HG03060 (cell line): ENCODE results near the gene NCOA7.
A peak's percentile ranks its signal among the peaks of the same experiment; 100 is the strongest.
"Not testable (repeated sequence)": the region's sequence is repeated elsewhere in the genome, so short reads cannot be mapped to it uniquely, and the experiment has no call there.

ENCODE experiments used
- ATAC-seq: cut with Tn5 transposase; IDR thresholded peaks from one replicate; pipeline ENCODE4 v1.9.1; 2021; ENCODE audit warnings: low read depth, moderate number of reproducible peaks; ENCODE audit not compliant: unreplicated experiment

The NCOA7 gene

DNA sequence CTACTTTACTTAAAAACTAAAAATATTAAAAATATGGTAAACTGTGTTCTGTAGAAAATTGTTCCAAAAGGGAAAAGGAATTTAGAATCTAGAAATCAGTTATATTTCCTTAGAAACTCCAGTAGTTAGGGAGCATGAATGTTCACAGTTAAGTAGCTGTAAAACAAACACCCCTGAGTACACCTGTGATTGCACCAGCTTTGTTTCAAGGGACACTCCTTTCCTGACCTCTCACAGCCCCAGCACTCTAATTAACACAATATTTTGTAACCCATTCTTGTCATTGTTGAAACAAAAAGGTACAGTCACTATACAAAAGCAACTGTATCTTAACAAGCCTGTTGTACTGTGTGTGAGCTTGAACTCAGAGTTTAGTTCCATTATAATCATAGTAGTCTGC is 72.3 kb downstream of the NCOA7 start:
- no peak for ATAC-seq

DNA sequence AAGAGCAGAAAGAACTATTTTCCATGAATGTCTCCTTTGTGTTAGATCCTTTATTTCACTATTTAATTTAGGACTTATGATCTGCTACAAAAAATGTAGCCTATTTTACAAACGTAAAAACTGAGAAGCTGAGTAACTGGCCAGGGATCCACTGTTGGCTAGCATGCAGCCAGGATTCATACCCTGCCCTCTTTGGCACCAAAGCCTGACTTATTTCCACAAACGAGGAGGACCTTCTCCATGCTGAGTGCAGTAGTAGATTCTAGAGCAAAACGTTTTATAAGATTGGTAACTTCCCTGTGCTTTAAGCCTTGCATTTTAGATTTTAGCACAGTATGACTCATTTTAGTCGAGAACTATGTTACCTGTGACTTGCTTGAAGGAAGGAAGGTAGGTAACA is 74.3 kb downstream of the NCOA7 start:
- no peak for ATAC-seq

DNA sequence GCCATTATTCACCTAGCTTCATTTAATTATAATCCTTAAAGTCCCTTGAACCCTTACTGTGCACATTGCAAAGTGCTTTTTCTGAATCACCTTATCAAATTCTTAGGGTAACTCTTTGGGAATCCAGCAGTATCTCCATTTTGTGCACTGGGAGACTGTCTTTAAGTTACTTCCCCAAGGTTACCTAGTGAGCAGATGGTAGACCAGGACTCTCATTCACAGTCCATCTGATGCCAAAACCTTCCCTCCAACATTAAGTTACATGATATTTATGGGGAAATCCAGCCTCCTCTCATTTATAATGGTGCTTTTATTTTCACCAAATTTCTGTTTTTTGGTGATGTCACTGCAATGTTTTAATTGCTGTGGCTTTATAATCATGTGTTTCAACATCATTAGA is 75.7 kb downstream of the NCOA7 start:
- no peak for ATAC-seq

DNA sequence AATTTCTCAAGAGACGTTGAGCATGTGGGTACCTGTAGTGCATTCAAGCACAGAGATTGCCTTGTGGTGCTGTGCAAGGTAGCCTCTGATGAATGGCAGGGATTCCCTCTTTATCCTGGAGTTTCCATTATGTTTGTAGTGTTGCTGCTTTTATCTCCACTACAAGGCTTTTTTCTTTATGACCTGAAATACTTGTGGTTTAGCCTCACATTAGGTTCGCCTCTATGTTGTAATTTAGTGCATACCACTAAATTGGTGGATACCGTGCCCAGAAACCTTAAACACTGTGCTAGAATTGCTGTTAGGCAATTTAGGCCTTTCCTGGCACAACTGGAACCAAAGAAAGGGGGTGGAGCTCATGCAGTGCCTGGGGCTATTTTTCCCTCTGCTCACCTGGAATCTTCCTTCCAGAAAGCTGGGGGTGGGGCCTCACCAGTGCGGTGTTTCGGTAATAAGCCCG is 76.8 kb downstream of the NCOA7 start:
- ATAC-seq: no peak

DNA sequence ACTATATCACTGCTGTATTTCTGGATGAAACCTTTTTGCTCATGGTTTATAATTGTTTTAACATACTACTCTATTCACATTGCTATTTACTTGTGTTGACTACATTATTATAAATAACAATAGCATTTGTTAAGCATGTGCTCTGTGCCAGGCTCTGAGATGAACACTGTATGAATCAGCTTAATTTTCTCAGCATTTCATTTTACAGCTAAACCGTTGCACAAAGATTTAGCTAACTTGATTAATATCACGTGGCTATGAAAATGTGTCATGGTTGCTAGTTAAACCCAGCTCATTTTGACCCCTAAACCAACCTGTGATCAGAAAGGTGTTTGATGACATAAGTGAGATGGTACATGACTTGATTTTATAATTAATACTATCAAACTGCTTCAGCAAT is 77.5 kb downstream of the NCOA7 start:
- ATAC-seq: no peak

DNA sequence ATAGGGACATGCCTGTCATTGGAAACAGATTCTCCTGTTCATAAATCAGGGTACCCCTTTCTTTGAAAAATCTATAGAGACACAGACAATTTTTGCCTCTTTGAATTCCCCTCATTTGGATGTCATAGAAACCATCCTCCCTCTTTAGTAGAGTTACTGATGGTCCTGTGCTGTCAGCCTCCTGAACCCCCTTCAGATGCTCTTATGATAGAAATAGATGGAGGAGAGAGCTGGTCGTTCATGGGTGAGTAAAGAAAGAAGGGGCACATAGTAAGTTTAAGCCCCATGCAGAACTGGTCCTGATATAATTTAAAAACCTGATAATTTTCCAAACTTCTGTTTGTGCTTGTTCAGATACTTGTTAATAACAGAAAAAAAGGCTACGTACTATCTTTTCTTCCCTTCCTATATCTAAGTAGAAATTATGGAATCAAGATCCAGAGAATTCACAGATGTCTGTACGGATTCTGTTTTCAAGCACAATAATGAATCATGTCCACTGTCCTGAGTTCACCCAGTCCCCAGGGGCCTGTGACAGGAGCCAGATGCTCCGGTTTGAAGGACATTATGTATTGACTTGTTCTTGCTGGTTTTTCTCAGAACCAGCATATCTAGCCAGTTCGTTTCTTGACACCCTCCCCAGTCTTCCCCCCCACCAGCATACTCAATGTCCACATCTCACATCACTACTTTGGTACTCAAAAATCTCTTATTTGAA is 78.1 kb downstream of the NCOA7 start:
- no peak for ATAC-seq

DNA sequence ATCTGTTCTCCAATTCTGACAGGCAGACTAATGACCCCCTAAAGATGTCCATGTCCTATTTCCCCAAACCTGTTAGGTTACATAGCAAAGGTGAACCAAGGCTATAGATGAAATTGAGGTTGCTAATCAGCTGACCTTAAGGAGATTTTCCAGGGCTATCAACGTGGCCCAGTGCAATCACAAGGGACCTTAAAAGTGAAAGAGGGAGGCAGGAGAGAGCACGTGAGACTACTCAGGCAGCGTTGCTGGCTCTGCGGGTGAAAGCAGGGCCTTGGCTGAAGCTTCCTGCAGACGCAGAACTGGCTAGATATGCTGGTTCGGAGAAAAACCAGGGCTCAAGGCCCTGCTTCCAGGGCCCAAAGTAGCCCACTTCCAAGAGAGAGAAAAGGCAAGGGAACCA is 78.7 kb downstream of the NCOA7 start:
- no peak for ATAC-seq

DNA sequence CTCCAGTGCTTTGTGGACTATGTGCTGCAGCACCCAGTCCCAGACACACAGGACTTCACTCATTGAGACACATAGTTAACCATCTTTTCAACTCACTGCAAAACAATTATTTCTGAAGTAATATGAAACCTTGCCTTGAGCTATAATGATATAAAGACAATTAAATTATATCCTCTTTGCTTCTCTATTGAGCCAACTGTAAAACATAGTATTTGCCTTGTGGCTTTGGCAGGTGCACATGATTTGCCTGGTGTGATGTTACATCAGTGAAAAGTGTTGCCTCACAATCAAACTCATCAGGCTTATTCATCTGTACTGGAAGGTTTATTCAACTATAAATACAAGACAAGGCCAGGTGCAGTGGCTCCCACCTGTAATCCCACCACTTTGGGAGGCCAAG is 80.6 kb downstream of the NCOA7 start:
- ATAC-seq: no peak

DNA sequence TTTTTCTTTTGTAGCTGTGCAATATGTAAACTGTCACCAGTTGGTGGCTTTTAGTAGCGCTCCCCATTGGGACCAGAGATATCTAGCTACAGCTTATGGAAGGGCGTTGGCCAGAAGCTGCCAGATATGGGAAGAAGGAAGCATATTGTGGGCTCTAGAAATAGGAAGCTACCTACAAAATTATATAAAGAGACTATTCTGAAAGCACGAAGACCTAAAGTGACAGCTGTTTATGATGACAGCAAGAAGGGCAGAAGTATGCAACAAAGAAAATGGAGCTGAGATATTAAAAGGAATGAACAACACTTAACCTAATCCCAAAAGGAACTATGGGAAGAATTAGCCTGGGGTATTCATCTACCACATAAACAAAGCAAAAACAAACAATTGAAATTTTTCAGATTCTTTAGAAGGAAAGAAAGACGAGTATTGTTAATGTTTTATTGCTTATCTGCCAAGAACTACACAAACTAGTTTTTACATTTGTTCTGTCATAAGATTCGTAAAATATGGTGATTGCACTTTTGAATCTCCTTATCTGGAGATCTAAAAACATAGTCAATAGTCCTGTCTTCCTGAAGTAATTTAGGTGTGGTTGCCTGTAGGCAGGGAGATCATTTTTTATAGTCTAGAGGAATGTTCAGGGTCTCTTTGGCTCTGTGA is 81.6 kb downstream of the NCOA7 start:
- no peak for ATAC-seq

DNA sequence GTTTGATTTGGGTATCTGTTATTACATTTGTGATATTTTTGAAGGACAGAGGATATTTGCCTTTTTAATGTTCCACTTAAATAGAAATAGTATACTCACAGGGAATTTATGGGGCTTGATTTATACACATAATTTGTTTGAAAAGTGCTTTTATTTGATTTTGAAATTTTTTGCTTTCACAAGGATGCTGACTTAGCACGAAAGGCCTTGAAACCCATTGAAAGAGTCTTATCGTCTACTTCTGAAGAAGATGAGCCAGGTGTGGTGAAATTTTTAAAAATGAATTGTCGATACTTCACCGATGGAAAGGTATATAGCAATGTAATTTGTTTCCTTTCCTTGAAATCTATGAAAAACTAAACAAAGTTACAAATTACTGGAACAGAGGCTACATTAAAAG is 91.5 kb downstream of the NCOA7 start:
- ATAC-seq: no peak

DNA sequence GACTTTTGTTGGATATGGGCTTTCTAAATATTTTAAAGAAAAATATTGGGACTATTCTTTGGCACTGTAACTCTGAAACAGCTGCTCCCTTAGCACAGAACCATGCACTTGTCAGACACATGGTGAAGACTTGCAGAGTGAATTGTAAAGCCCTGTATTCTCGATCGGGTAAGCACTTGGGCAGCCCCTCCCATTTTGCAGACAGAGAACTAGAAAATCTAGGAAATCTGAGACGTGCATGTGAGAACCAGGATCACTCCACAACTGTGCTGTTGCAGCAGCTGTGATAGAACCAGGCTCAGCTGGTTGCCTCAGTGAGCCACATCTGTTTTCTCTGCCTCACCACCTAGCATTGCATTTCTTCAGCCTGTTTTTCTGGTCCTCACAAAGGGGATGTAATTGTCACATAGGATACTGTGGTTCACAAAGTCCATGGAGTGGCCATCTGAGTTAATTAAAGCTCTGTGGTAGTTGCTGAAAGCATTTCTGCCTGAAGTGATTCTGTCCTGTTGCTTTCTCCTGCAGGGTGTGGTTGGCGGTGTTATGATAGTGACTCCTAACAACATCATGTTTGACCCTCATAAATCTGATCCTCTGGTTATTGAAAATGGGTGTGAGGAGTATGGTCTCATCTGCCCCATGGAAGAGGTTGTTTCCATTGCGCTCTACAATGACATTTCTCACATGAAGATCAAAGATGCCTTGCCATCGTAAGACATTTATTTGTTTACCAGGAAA is 94.0 kb downstream of the NCOA7 start:
- ATAC-seq: no peak

DNA sequence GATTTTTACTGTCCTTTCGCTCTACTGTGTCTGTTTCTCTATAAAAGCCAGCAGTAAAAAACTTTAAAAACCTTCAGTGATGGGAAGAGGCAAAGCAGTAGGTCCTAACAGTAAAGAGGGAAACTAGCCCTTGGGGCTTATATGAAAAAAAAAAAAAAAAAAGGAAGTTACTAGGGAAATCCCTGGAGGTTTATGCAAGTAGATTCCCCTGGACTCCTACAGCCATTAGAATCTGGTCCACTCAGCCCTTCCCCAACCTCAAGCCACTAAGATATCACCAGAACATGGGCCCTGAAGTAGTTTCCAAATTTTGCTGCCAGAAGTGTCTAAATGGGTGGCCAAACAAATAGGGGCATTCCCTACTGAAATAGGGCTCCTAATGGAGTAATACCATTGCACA is 95.3 kb downstream of the NCOA7 start:
- no peak for ATAC-seq

DNA sequence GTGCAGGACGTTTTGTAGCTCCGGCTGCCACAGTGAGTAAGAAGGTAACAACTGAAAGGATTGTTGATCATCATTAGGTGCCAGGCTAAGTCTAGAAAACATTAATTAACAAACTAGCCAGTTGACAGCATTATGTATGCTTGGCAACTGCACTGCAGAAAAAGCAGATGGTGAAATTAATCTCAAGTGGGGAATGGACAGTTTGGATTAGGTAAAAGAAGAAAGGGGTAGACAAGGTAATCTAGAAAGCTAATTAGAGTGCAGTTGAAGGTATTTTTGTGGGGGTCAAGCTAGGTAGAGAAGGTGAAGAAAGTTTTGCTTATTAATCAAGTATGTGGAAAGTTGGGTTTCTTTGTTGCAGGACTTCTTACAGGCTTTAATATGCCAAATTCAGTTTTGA is 96.2 kb downstream of the NCOA7 start:
- no peak for ATAC-seq

DNA sequence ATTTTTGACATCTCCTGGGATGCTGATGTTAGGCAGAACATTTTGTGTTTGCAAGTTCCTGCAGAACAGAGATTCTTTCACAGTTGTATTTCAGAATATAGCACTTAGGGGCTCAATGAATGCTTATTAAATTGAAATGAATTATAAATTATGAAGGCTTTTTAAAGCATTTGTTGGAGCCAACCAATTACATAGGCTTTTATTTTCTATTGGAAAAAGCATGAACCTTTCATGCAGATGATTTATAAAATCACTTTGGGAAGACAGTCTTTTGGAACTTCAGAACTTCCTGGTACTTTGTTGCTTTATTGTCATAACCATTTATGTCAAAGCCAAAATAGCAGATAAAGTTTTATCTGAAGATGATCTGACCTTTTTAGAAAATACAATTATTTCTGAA is 96.6 kb downstream of the NCOA7 start:
- ATAC-seq: no peak

DNA sequence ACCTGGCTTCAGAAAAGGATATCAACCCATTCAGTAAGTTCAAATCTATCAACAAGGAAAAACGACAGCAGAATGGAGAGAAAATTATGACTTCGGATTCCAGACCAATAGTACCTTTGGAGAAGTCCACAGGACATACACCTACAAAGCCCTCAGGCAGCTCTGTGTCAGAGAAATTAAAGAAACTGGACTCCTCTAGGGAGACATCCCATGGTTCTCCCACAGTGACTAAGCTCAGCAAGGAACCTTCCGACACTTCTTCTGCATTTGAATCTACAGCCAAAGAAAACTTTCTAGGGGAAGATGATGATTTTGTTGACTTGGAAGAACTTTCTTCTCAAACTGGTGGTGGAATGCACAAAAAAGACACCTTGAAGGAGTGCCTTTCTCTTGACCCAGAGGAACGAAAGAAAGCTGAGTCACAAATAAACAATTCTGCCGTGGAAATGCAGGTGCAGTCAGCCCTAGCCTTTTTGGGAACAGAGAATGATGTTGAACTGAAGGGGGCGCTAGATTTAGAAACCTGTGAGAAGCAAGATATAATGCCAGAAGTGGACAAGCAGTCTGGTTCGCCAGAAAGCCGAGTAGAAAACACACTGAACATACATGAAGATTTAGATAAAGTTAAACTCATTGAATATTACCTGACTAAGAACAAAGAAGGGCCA is 98.4 kb downstream of the NCOA7 start:
- no peak for ATAC-seq

DNA sequence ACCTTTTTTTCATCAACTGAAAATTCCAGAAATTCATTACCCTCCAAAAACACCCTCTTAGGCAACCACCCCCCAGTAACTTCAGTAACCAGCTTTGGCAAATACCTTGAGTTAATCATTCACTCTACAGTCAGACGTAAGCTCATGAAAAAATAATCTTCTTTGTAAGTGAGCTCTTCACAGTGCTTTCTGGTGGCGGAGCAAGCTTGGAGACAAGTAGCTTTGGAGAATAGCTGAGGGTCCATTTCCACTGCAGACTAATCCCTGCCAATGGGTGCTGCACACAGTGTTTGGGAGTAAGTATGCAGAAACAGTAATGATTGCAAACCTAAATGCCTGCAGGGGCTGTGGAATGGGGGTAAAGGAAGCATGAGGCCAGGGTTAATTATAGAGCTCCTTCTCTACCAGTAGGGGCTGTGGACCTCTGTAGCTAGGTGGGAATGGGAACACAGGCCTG is 109.0 kb downstream of the NCOA7 start:
- no peak for ATAC-seq

DNA sequence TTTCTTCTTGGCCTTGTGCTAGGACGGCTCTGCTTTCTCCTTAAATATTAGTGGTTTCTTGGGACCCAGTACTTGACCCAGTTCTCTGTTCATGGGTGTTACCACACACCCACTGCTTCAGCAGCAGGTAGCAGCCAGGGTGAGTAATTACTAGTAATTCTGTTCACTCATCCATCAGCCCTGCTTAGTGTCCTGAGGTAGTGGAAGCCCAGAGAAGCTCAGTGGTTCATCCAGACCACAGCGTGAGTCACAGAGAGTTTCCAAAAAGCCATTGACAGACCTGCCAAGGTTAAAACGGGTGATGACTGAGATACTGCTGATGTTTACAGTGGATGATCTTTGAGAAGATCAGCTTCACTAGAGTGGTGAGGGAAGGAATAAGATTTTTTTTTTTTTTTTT is 114.1 kb downstream of the NCOA7 start:
- peak; percentile 76 for ATAC-seq

DNA sequence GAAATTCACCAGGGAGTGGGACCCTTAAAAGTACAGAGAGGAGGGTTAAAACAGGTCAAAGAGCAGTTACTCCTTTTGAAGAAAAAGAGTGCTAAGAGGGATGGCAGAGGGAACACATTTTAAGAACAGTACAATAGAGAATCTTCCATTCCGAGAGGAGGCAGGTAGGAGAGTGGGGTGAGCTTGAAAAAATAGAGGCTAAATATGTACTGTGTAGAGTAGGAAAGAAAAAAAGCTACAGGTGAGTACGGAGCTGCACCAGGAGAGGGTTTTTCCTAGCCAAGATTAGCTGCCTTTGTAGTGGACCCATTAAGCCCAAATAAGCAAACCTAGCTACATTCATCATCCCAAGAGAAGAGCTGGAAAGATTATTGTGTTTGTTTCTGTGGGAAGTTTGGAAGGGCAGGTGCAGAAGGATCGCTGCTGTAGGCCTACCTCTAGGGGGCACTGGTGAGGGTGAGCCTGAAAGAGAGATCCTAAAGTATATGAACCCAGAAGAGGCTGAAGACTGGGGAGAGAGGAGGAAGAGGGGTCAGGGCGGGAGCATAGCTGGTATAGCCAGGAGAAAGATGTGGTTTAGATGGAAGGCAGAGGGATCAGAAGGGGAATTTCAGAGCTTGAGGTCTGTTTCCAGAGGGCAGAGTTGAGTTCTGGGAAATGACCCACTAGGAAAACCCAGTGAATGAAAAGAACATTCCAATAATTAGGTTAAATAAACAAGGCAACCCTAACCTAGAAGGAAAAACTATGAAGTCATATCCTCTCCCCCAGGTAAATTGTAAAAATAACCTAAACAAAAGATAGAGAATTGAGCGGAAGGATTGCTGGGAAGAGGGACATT is 115.6 kb downstream of the NCOA7 start:
- no peak for ATAC-seq

DNA sequence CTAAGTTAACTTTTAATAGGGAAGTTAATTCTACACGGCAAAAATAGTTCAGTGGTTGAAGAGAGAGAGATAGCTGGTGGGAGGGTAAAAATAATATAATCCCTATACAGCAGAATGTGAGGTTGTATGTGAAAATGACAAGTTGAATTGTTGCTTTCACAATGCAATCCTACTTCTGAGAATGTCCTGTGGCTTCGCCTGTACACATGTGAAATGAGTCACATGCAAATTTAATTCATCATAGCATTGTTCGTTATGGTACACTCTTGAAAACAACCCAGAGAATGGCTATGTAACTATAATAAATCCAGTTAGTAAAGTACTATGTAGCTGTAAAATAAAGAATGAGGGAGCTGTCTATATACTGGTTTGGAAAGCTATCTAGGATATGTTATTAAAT is 119.8 kb downstream of the NCOA7 start:
- peak; percentile 100 for ATAC-seq

DNA sequence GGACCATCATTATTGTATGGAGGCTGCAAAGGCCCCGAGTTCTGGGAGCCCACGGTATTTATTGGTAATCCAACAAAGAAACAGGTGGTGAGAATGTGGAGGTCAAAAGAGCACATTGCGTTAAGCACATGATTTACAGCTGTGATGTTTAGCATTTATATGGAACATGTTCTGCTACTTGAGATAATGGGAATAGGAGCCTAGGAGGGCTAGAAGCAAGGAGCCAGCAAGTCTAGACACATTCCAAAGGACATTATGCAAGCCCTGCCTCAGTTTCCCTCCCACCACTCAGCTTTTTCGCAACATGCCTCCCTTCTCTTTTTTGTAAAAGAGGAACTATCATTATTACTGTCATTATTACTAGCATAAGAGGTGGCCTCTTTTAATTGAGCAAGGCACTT is 120.3 kb downstream of the NCOA7 start:
- not testable (repeated sequence) for ATAC-seq
